Measurements from ENCODE around the gene ASTN2.

GRCh38 chr9:116378873-116379272, 1036.0 kb downstream of the ASTN2 start:
- no peak for TF ChIP-seq CTCF (IDR thresholded peaks at IDR 0.05)
- no peak for TF ChIP-seq POLR2A (IDR thresholded peaks at IDR 0.05)

All from lower leg skin (tissue), 3 donors.